ENCODE data around the gene KL. TPM values are rescaled to one million over a fixed set of nuclear protein-coding genes. Genes with fewer than 3 reads are reported as not detected.

The KL gene
- total RNA-seq, 3 donors from 2014 or later (not counting 1 experiment from before 2014, with no cell fraction given): not detected

DNA sequence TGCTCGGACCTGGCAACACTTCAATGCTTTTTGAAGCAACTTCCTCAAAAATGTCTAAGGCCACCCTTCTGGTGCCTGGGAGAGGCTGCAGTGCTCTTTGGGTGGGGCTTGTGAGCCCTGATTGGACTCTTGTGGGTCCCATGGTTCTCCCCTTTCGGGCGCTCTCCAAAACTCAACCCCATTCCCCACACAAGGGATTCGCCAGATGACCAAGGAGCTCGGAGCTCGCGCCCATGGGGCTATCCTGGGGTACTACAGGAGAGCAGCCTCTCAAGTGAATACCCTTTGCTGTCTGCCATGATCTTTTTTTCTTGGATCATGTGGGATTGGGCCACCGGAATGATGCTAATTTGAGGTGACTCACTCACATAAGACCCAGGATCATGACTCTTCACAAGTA is 29.7 kb upstream of the KL start:
- Mint-ChIP-seq H3K27me3 (ENCODE audit: low read depth in 2 of 2) (peaks cover 13 to 15% of the 10 kb centered on the region in 2 donors), H3K36me3 (no peaks in the 10 kb centered on the region), H3K4me1 (no peaks in the 10 kb centered on the region), H3K9me3 (peaks cover 0 to 5% of the 10 kb centered on the region in 2 donors), H3K4me3 (no peak overlapping the region), H3K27ac (no peak overlapping the region)
- 93% methylated on average over 8 of the region's 8 CpGs for WGBS (ENCODE audit: insufficient coverage)
- Histone ChIP-seq H3K27ac (ENCODE audit: low read length) (no peak overlapping the region), H3K4me3 (ENCODE audit: low read length) (no peak overlapping the region), H3K4me1 (ENCODE audit: control insufficient read depth, insufficient read depth, low read length) (no peaks in the 10 kb centered on the region), H3K9me3 (ENCODE audit: control insufficient read depth, insufficient read depth, low read length) (no peaks in the 10 kb centered on the region), H3K27me3 (ENCODE audit: control insufficient read depth, insufficient read depth, low read length) (no peaks in the 10 kb centered on the region), H3K36me3 (ENCODE audit: control insufficient read depth, insufficient read depth, low read length) (no peaks in the 10 kb centered on the region)
- DNase-seq: no peak
- TF ChIP-seq, protein P1, sequence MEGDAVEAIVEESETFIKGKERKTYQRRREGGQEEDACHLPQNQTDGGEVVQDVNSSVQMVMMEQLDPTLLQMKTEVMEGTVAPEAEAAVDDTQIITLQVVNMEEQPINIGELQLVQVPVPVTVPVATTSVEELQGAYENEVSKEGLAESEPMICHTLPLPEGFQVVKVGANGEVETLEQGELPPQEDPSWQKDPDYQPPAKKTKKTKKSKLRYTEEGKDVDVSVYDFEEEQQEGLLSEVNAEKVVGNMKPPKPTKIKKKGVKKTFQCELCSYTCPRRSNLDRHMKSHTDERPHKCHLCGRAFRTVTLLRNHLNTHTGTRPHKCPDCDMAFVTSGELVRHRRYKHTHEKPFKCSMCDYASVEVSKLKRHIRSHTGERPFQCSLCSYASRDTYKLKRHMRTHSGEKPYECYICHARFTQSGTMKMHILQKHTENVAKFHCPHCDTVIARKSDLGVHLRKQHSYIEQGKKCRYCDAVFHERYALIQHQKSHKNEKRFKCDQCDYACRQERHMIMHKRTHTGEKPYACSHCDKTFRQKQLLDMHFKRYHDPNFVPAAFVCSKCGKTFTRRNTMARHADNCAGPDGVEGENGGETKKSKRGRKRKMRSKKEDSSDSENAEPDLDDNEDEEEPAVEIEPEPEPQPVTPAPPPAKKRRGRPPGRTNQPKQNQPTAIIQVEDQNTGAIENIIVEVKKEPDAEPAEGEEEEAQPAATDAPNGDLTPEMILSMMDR (IDR thresholded peaks at IDR 0.05): no peak
- intact Hi-C loops (cut with micrococcal nuclease): no loop called here
- no peak for ATAC-seq

DNA sequence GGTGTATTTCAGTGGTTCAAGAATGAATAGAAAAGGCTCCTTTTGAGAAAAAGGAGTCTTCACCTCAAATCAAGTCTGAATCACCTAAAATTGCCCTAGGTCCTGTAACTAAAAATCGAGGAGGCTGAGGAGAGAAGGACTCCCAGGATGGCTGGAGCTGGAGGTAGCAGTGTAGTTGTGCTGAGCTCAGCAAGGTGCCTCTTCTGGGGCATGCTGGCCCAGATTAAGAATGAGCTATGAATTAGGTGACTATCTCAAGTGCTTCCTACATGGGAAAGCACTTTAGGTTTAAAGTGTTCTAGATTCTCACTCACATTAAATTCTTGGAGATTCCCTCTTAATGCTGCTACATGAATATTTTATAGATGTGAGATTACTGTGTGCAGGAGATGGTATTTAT is 28.8 kb upstream of the KL start:
- WGBS (ENCODE audit: insufficient coverage): 88% methylated on average over 1 of the region's 1 CpG
- H3K4me1 ChIP-seq (ENCODE audit: control insufficient read depth, insufficient read depth, low read length): no peaks in the 10 kb centered on the region
- TF ChIP-seq, protein P1 (IDR thresholded peaks at IDR 0.05): no peak
- no peak overlapping the region for H3K4me3 Mint-ChIP-seq
- ATAC-seq: no peak
- no peak for DNase-seq
- no peaks in the 10 kb centered on the region for H3K36me3 Mint-ChIP-seq
- H3K4me3 ChIP-seq (ENCODE audit: low read length): no peak overlapping the region
- H3K9me3 ChIP-seq (ENCODE audit: control insufficient read depth, insufficient read depth, low read length): no peaks in the 10 kb centered on the region
- no peaks in the 10 kb centered on the region for H3K36me3 ChIP-seq (ENCODE audit: control insufficient read depth, insufficient read depth, low read length)
- H3K4me1 Mint-ChIP-seq: no peaks in the 10 kb centered on the region
- H3K27ac ChIP-seq (ENCODE audit: low read length): no peak overlapping the region
- peaks cover 13 to 15% of the 10 kb centered on the region in 2 donors for H3K27me3 Mint-ChIP-seq (ENCODE audit: low read depth in 2 of 2)
- intact Hi-C loops (cut with micrococcal nuclease): no loop called here
- no peak overlapping the region for H3K27ac Mint-ChIP-seq
- H3K9me3 Mint-ChIP-seq: peaks cover 0 to 5% of the 10 kb centered on the region in 2 donors
- no peaks in the 10 kb centered on the region for H3K27me3 ChIP-seq (ENCODE audit: control insufficient read depth, insufficient read depth, low read length)

DNA sequence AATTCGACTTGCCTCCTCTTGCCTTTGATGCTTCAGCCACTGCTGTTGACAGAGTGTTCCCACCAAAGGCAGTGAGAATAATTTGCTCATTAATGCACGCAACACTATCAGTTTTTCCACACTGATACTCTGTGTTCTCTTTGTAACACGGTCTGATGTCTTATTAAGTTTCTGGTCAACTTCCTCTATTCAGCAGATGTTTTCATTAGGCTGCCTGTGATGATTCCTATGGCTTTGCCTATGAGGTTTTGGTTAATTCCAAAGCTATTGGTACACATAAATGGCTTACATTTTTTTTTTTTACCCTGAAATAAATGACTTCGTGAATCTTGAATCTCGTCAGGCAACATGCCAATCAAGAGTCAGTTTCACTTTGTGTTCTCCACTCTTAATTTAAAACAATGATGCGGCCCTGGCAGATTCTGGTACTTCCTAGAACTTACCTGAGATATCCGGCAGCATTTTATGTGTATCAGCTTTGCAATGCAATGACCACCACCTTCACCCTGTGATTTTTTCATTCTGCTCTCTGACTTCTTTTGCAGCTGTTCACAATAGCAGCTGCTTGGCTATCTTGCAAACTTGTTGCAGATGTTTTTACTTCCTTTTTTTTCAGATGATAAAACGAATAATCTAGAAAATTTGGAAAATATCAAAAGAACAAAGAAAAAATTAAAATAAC is 27.5 kb upstream of the KL start:
- H3K4me3 Mint-ChIP-seq: no peak overlapping the region
- ATAC-seq (no peak), DNase-seq (no peak)
- WGBS (ENCODE audit: insufficient coverage): 33% methylated on average over 7 of the region's 8 CpGs
- H3K9me3 Mint-ChIP-seq: peaks cover 0 to 5% of the 10 kb centered on the region in 2 donors
- H3K4me3 ChIP-seq (ENCODE audit: low read length): no peak overlapping the region
- intact Hi-C loops (cut with micrococcal nuclease): no loop called here
- H3K4me1 ChIP-seq (ENCODE audit: control insufficient read depth, insufficient read depth, low read length): no peaks in the 10 kb centered on the region
- H3K27ac ChIP-seq (ENCODE audit: low read length): no peak overlapping the region
- H3K27me3 Mint-ChIP-seq (ENCODE audit: low read depth in 2 of 2): peaks cover 13 to 15% of the 10 kb centered on the region in 2 donors
- H3K4me1 Mint-ChIP-seq: no peaks in the 10 kb centered on the region
- no peak overlapping the region for H3K27ac Mint-ChIP-seq
- TF ChIP-seq, protein P1 (IDR thresholded peaks at IDR 0.05): no peak
- H3K9me3 ChIP-seq (ENCODE audit: control insufficient read depth, insufficient read depth, low read length): no peaks in the 10 kb centered on the region
- no peaks in the 10 kb centered on the region for H3K27me3 ChIP-seq (ENCODE audit: control insufficient read depth, insufficient read depth, low read length)
- no peaks in the 10 kb centered on the region for H3K36me3 Mint-ChIP-seq
- no peaks in the 10 kb centered on the region for H3K36me3 ChIP-seq (ENCODE audit: control insufficient read depth, insufficient read depth, low read length)

DNA sequence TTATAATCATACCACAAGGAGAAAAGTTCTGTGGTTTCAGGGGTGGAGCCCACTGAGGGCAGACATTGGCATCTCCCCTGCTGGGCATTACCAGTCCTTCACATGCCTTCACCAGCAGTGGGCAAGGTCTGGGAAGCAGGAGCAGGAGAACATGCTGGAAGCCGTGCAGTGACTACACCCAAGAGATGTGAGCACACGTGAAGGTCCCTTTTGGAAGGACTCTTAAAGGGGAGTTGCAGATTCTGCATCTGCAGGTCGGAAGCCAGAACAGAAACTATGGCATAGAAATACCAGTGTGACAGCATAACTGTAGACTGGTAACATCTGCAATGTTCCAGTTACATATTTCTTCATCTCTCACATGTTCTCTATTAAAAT is 26.9 kb upstream of the KL start:
- no peaks in the 10 kb centered on the region for H3K27me3 ChIP-seq (ENCODE audit: control insufficient read depth, insufficient read depth, low read length)
- Mint-ChIP-seq H3K27me3 (ENCODE audit: low read depth in 2 of 2) (peaks cover 12 to 15% of the 10 kb centered on the region in 2 donors), H3K4me1 (no peaks in the 10 kb centered on the region), H3K9me3 (peaks cover 0 to 5% of the 10 kb centered on the region in 2 donors), H3K36me3 (no peaks in the 10 kb centered on the region), H3K27ac (no peak overlapping the region), H3K4me3 (no peak overlapping the region)
- DNase-seq (no peak), ATAC-seq (no peak)
- intact Hi-C loops (cut with micrococcal nuclease): no loop called here
- H3K27ac ChIP-seq (ENCODE audit: low read length): no peak overlapping the region
- H3K9me3 ChIP-seq (ENCODE audit: control insufficient read depth, insufficient read depth, low read length): no peaks in the 10 kb centered on the region
- H3K4me1 ChIP-seq (ENCODE audit: control insufficient read depth, insufficient read depth, low read length): no peaks in the 10 kb centered on the region
- H3K36me3 ChIP-seq (ENCODE audit: control insufficient read depth, insufficient read depth, low read length): no peaks in the 10 kb centered on the region
- H3K4me3 ChIP-seq (ENCODE audit: low read length): no peak overlapping the region
- 63% methylated on average over 3 of the region's 3 CpGs for WGBS (ENCODE audit: insufficient coverage)
- TF ChIP-seq, protein P1 (IDR thresholded peaks at IDR 0.05): no peak
